A549 (cell line): ENCODE measurements around the gene EMSY. TPM values are rescaled to one million over a fixed set of nuclear protein-coding genes. Genes with fewer than 3 reads are reported as not detected.

Experiments
- ATAC-seq, 2 experiments: fragments of 200-7000 bp in 1 of 2; fragments of >200 bp in 1 of 2; cut with Nextera tagmentation in 1 of 2; cut with Tn5 transposase in 1 of 2; 3 replicates each; pipeline versions ENCODE4 v1.8.0 to v1.9.1; 2018 to 2020; ENCODE audit warnings: mild to moderate bottlenecking in 1 of 2, moderate library complexity in 1 of 2
- CTCF ChIA-PET: fragments of 300-600 bp; sonication (Branson Sonifier 250); formaldehyde crosslinking; extraction: SDS; loops from one replicate; lab custom pipeline; 2021; ENCODE audit warnings: antibody characterized with exemption, inconsistent platforms; lab: Yijun Ruan, JAX
- POLR2A ChIA-PET: fragments of 350-600 bp; formaldehyde crosslinking; extraction: SDS; loops from one replicate; lab custom pipeline; 2021; ENCODE audit warnings: antibody characterized with exemption, inconsistent platforms; lab: Yijun Ruan, JAX
- DNase-seq, 2 experiments: peaks; one replicate each; pipeline versions ENCODE4 v3.0.0 to v3.0.0-alpha.2; 2011 to 2016; ENCODE audit warnings: low read depth in 1 of 2, low spot score in 1 of 2
- FAIRE-seq: peaks from 2 replicates; lab custom pipeline; 2011; peaks lifted over from hg19 to GRCh38; lab: Jason Lieb, UNC
- H3K27ac ChIP-seq, 2 experiments: fragments of >200 bp; sonication (Bioruptor Twin); formaldehyde crosslinking; 3 replicates each; pipeline ENCODE4 v1.5.1; 2016 to 2017
- H3K4me1 ChIP-seq: fragments of >200 bp; sonication (Bioruptor Twin); formaldehyde crosslinking; 3 replicates; pipeline ENCODE4 v1.6.1; 2016
- H3K4me2 ChIP-seq: fragments of >200 bp; sonication (Bioruptor Twin); formaldehyde crosslinking; 3 replicates; pipeline ENCODE4 v1.6.1; 2016
- H3K4me3 ChIP-seq: fragments of >200 bp; sonication (Bioruptor Twin); formaldehyde crosslinking; 3 replicates; pipeline ENCODE4 v1.5.1; 2016
- H3K9me3 ChIP-seq: fragments of >200 bp; sonication (Bioruptor Twin); formaldehyde crosslinking; 3 replicates; pipeline ENCODE4 v1.6.1; 2016
- ATOH8 ChIP-seq: fragments of 250-450 bp; sonication (Bioruptor Pico); IDR thresholded peaks from 2 replicates; pipeline ENCODE4 v1.5.0; 2020; ENCODE audit warnings: low read depth, mild to moderate bottlenecking, moderate library complexity
- CBX8 ChIP-seq: fragments of 200-600 bp; sonication (generic); IDR thresholded peaks from 2 replicates; pipeline ENCODE4 v1.6.1; 2016
- CEBPB ChIP-seq, 2 experiments: fragments of >200 bp in 1 of 2; sonication (Bioruptor Twin) in 1 of 2; formaldehyde crosslinking in 1 of 2; IDR thresholded peaks; 2 replicates each; pipeline ENCODE4 v1.6.1; 2012 to 2016
- CHD2 ChIP-seq: fragments of 150-350 bp; IDR thresholded peaks from 2 replicates; pipeline ENCODE4 v1.6.1; 2014; ENCODE audit warnings: low read length; ENCODE audit not compliant: partially characterized antibody
- CTCF ChIP-seq: fragments of >200 bp; sonication (Bioruptor Twin); formaldehyde crosslinking; IDR thresholded peaks from 3 replicates; pipeline ENCODE4 v1.5.1; 2016
- EHF ChIP-seq: fragments of 250-450 bp; sonication (Bioruptor Pico); IDR thresholded peaks from 2 replicates; pipeline ENCODE4 v1.5.0; 2020; ENCODE audit warnings: mild to moderate bottlenecking
- EHMT2 ChIP-seq: fragments of 200-600 bp; sonication (generic); IDR thresholded peaks from 2 replicates; pipeline ENCODE4 v1.6.1; 2016; ENCODE audit warnings: antibody characterized with exemption, low read depth, mild to moderate bottlenecking, moderate library complexity
- ESRRA ChIP-seq: fragments of 150-350 bp; IDR thresholded peaks from 2 replicates; pipeline ENCODE4 v1.6.1; 2014; ENCODE audit warnings: mild to moderate bottlenecking, low read length, borderline replicate concordance
- HEYL ChIP-seq: fragments of 250-450 bp; sonication (Bioruptor Pico); IDR thresholded peaks from 2 replicates; pipeline ENCODE4 v1.8.0; 2021; ENCODE audit warnings: mild to moderate bottlenecking, moderate library complexity
- HOXA7 ChIP-seq: fragments of 250-450 bp; sonication (Bioruptor Pico); IDR thresholded peaks from 2 replicates; pipeline ENCODE4 v1.5.0; 2020; ENCODE audit warnings: mild to moderate bottlenecking, moderate library complexity
- HOXB13 ChIP-seq: fragments of 250-450 bp; sonication (Bioruptor Pico); IDR thresholded peaks from 2 replicates; pipeline ENCODE4 v1.5.0; 2020; ENCODE audit warnings: low read depth, mild to moderate bottlenecking, moderate library complexity
- KDM1A ChIP-seq: fragments of 200-600 bp; sonication (generic); IDR thresholded peaks from 2 replicates; pipeline ENCODE4 v1.6.1; 2016; ENCODE audit warnings: low read depth, mild to moderate bottlenecking
- KDM5A ChIP-seq: fragments of 200-600 bp; sonication (generic); IDR thresholded peaks from 2 replicates; pipeline ENCODE4 v1.6.1; 2016; ENCODE audit warnings: antibody characterized with exemption, mild to moderate bottlenecking
- MAZ ChIP-seq: fragments of 150-350 bp; IDR thresholded peaks from 2 replicates; pipeline ENCODE4 v1.6.1; 2014; ENCODE audit warnings: antibody characterized with exemption, low read depth, low read length, borderline replicate concordance
- MYC ChIP-seq: IDR thresholded peaks from 2 replicates; pipeline ENCODE4 v1.6.1; 2012; ENCODE audit warnings: mild to moderate bottlenecking, inconsistent platforms, low read length, improper control_type of control experiment, borderline replicate concordance
- NFE2L2 ChIP-seq: fragments of 150-350 bp; conservative IDR thresholded peaks from 2 replicates; pipeline ENCODE4 v1.6.1; 2014; ENCODE audit warnings: low read length
- NPAS2 ChIP-seq: fragments of 250-450 bp; sonication (Bioruptor Pico); IDR thresholded peaks from 2 replicates; pipeline ENCODE4 v1.8.0; 2022; ENCODE audit warnings: mild to moderate bottlenecking, moderate library complexity, borderline replicate concordance
- NR3C1 ChIP-seq: fragments of >200 bp; sonication (Bioruptor Twin); formaldehyde crosslinking; IDR thresholded peaks from 3 replicates; pipeline ENCODE4 v1.6.1; 2017
- RAD21 ChIP-seq, 2 experiments: fragments of >200 bp in 1 of 2; sonication (Bioruptor Twin) in 1 of 2; formaldehyde crosslinking in 1 of 2; IDR thresholded peaks in 1 of 2; conservative IDR thresholded peaks in 1 of 2; 2 replicates in 1 of 2; 3 replicates in 1 of 2; pipeline ENCODE4 v1.6.1; 2012 to 2018; ENCODE audit warnings: inconsistent platforms in 1 of 2
- RARB ChIP-seq: fragments of 250-450 bp; sonication (Bioruptor Pico); IDR thresholded peaks from 2 replicates; pipeline ENCODE4 v1.8.0; 2021; ENCODE audit warnings: mild to moderate bottlenecking, moderate library complexity
- RCOR1 ChIP-seq: fragments of 150-350 bp; IDR thresholded peaks from 2 replicates; pipeline ENCODE4 v1.6.1; 2014; ENCODE audit warnings: antibody characterized with exemption, low read length, low read depth
- SREBF2 ChIP-seq: fragments of 450-650 bp; IDR thresholded peaks from 2 replicates; pipeline ENCODE4 v1.6.1; 2014; ENCODE audit warnings: mild to moderate bottlenecking, moderate library complexity
- USF2 ChIP-seq: fragments of 450-650 bp; IDR thresholded peaks from 2 replicates; pipeline ENCODE4 v1.6.1; 2014; ENCODE audit warnings: antibody characterized with exemption
- ZFP36 ChIP-seq: fragments of 450-650 bp; IDR thresholded peaks from 2 replicates; pipeline ENCODE4 v1.6.1; 2014; ENCODE audit warnings: borderline replicate concordance; ENCODE audit not compliant: partially characterized antibody
- WGBS: methylation state at CpG from one replicate; pipeline ENCODE4 v1.1.6; 2017; ENCODE audit errors: missing lambda C conversion rate; 5-methylcytosine and 5-hydroxymethylcytosine counted together
- polyA plus RNA-seq, 4 experiments: library from polyadenylated mRNA; depleted of rRNA in 3 of 4; stranded (reverse); fragments of >200 nt; fragmentation: RNase III in 1 of 4; extraction: RNeasy Plus Mini Kit Qiagen cat#74134 plus additional on column Dnase treatment in 1 of 4; gene quantifications; 2 replicates in 3 of 4; 3 replicates in 1 of 4; pipeline ENCODE4 v1.2.3, GENCODE V29; 2011 to 2017

The EMSY gene
- polyA plus RNA-seq, 2 of the 4 experiments (the other 2 are of a cell fraction): 11.2 to 23.0 TPM

GRCh38 chr11:76419896-76420295, 24.9 kb upstream of the EMSY start:
- CTCF ChIA-PET: interaction anchor here (0.7 to 2.7 kb wide), 10 partner anchors 9 to 39 kb away, joined by 3 to 14 read pairs (median 4); no protein-coding TSS in a partner anchor
- POLR2A ChIA-PET: no interaction called here
- H3K9me3 ChIP-seq: no peaks in the 10 kb centered on the region
- peak; percentile 50 to 83; a peak in 3 of 6 replicates for ATAC-seq
- 33% methylated on average over 3 of the region's 3 CpGs for WGBS
- peak; percentile 30 to 60 for DNase-seq
- no peak overlapping the region for H3K4me2 ChIP-seq
- TF ChIP-seq CTCF (peak; percentile 35), HEYL (CRISPR knock-in tag) (no peak), RAD21 (conservative IDR thresholded peaks at IDR 0.05 in 1 of 2, IDR thresholded peaks at IDR 0.05 in 1 of 2) (peak in 1 of 2 experiments; percentile 39; a peak in 1 of 5 replicates), NPAS2 (CRISPR knock-in tag) (no peak)
- H3K4me3 ChIP-seq: no peak overlapping the region
- no peak for FAIRE-seq
- no peak overlapping the region for H3K27ac ChIP-seq
- H3K4me1 ChIP-seq: no peaks in the 10 kb centered on the region

GRCh38 chr11:76424379-76424778, 20.4 kb upstream of the EMSY start:
- no peak overlapping the region for H3K4me3 ChIP-seq
- POLR2A ChIA-PET: no interaction called here
- no peak for DNase-seq

GRCh38 chr11:76424891-76425290, 19.9 kb upstream of the EMSY start:
- TF ChIP-seq EHF (CRISPR knock-in tag) (no peak), RCOR1 (no peak), KDM1A (no peak), RARB (CRISPR knock-in tag) (no peak), KDM5A (no peak), RAD21 (conservative IDR thresholded peaks at IDR 0.05 in 1 of 2, IDR thresholded peaks at IDR 0.05 in 1 of 2) (no peak), HOXA7 (CRISPR knock-in tag) (no peak), NFE2L2 (no peak), ZFP36 (no peak), USF2 (no peak), CBX8 (no peak), SREBF2 (no peak), MYC (no peak)
- ChIA-PET CTCF (interaction anchor here (1.1 to 1.2 kb wide), 2 partner anchors 16 to 22 kb away, joined by 3 to 4 read pairs; no protein-coding TSS in a partner anchor), POLR2A (no interaction called here)
- Histone ChIP-seq H3K4me1 (no peaks in the 10 kb centered on the region), H3K4me2 (no peak overlapping the region), H3K9me3 (no peaks in the 10 kb centered on the region), H3K27ac (no peak overlapping the region), H3K4me3 (no peak overlapping the region)
- no peak for DNase-seq
- FAIRE-seq: no peak
- no peak for ATAC-seq
- 59% methylated on average over 2 of the region's 2 CpGs for WGBS

More at GRCh38 chr11:76424379-76424778, 20.4 kb upstream of the EMSY start:
- no peak for ATAC-seq
- H3K4me1 ChIP-seq: no peaks in the 10 kb centered on the region
- H3K9me3 ChIP-seq: no peaks in the 10 kb centered on the region
- no peak for TF ChIP-seq HOXB13 (CRISPR knock-in tag)
- TF ChIP-seq CTCF: no peak
- no peak for TF ChIP-seq NFE2L2
- no peak for TF ChIP-seq MAZ
- TF ChIP-seq NR3C1: no peak
- TF ChIP-seq ZFP36: no peak
- TF ChIP-seq CEBPB (IDR thresholded peaks at IDR 0.05): no peak
- no peak for TF ChIP-seq MYC
- no peak for TF ChIP-seq RARB (CRISPR knock-in tag)
- TF ChIP-seq EHMT2: no peak
- no peak for TF ChIP-seq CHD2
- TF ChIP-seq ATOH8 (CRISPR knock-in tag): no peak
- no peak for TF ChIP-seq ESRRA
- no peak for TF ChIP-seq HEYL (CRISPR knock-in tag)
- CTCF ChIA-PET: interaction anchor here (1.1 to 1.4 kb wide), 4 partner anchors 12 to 217 kb away, joined by 3 to 5 read pairs (median 4); no protein-coding TSS in a partner anchor
- H3K27ac ChIP-seq: no peak overlapping the region
- 49% methylated on average over 3 of the region's 3 CpGs for WGBS
- FAIRE-seq: no peak
- no peak overlapping the region for H3K4me2 ChIP-seq
